Iris pigment epithelial cell (primary cell): ENCODE measurements around the gene RAP1GAP.

ENCODE experiments used
- DNase-seq: peaks from one replicate; pipeline ENCODE4 v3.0.0-alpha.2; 2011; ENCODE audit warnings: low read depth

RAP1GAP gene

DNA sequence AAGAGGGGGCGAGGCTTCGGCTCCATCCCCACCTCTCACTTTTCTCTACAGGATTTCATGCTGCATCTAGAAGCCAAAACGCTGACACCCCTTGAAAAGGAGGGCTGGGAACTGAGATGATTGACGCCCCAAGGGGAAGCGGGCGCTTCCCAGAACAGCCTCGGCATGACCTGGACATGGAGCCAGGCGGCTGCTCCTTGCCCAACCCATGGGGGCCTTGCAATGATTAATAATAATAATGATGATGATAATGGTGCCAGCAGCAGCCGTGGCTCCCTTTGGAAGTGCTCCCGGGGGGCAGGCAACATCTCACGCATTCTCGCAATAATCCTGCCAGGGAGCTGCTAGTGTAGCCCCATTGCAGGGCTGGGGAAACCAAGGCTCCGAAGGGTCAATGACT, 78.2 kb downstream of the RAP1GAP start:
- no peak for DNase-seq

DNA sequence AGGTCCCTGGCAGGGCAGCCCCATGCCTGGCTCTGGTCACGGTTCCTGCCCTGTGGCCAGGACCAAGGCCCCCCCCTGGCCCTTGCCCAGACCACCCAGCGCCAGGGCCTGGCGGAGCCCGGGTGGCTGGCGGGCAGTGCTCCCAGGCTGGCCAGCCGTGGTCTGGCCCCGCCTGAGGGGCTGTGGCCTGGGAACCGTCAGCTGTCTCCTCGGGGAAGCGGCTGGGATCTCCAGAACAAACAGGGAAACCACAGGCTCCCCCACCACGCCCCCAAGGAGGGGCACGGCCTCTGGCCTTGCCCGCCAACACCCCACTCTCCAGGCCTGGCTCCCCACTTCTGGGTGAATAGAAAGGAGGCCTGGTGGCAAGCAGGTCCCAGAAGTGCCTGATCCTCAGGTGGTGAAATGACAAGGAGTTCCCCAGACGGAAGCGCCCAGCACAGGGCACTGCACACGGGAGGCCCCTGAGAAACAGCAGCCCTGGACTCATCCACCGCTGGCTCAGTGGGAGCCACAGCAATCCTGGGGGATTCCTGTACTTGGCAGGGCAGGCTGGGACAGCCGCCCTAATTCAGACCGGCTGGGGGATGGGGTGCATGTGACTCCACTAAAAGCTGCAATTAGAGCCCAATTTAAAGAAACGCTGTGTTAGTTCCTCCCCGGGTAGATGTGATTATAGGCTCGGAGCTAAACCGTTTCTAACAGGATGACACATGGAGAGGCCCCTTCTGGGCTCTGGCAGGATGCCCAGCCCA, 78.9 kb downstream of the RAP1GAP start:
- DNase-seq: no peak

DNA sequence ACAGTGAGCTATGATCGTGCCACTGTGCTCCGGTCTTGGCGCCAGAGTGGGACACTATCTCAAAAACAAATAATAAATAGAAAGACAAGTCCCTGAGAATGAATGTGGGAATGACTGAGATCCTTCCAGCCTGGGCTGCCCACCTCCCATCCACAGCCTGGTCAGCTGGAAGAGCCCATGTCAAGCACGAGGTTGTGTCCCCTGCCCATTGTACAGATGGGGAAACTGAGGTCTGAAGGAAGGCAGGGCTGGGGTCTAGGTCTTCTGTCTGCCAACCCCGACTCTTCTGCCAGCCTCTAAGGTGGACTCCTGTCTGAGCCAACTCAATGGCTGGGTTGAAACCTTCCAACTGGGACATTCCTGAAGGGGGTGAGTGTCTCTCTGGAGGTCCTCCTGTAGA, 79.5 kb downstream of the RAP1GAP start:
- DNase-seq: no peak

DNA sequence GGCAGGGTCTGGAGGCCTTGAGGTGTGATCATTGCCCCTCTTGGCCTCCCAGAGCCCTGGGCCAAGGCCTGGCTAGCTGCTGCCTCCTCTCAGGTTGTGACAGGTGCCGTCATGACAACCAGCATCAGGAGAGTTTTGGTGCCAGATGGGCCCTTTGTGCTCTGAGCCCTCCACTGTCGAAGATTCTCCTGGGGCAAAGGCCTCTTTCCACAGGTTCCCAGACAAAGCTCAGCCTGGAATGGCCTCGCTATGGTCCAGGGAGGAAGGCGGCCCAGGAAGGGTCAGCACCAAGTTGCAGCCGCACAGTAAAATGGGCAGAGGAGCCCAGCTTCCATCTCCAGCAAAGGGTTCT, 81.6 kb downstream of the RAP1GAP start:
- DNase-seq: no peak

DNA sequence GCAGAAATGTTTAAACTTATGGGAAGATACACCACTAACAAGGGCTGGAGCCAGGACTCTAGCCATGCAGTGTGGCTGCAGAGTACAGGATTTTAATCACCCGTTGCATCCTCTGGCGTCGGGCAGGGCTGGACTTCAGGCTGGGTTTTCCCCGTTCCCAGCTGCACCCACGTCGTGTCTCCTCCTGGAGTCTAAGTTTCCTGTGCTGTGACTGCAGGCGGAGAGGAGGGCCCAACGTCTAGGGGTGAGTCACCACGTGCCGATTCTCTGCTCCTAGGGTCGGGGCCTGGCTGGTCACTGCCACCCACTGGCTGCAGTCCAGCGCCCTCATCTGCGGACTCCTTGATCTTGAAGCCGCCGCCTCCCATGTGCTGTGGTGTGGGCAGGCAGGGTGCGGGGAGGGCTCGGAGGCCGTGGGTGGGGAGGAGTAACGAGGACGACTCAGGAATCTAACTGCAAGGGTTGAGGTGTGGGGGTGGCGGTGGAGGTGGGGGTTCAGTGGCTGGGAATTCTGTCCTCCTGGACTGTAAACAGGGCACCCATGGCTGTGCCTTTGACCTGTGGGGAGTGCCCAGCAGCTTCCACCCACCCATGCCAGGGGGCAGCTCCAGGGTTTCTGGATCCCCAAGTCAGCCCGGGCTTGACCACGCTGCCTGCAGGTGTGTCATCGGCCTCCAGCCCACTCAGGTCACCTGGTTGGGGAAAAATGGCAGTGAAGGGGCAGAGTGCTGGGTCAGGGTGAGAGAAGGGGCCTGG, 82.1 kb downstream of the RAP1GAP start:
- DNase-seq: peak; percentile 84

DNA sequence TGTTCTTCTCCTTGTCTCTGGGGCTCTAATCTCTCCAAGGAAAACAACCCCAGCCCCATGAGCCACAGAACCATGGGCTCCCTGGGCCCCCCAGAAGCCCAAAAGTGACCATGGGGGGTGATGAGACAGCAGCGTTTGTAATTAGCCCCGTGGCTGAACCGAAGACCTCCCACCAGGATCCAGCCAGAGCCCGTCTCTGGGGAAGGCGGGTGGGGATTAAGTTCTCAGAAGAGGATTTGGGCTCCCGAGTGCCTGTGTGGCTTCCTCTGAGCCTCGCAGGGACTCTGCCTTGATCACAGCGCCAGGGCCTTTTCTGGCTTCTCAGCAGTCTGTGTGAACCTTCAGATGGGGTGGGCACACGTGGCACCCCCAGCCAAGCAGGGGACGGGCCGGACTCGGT, 82.9 kb downstream of the RAP1GAP start:
- peak; percentile 4 for DNase-seq

DNA sequence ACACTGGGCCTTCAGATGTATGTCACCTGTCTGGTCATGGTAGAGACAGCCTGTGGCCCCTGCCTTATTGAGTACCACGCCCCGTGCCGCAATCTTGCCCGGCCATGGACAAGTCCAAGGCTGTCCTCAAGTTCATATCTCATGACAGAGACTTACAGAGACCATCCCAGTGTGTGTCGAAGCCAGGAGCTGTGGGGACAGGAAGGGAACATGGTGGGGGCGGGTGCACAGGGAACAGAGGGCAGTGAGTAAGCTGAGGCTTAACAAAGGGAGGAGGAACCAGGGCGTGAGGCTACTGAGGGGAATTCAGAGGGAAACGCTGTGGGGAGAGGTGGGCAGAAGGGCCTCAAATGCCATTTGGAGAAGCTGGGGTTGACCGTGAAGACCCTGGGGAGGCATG, 84.1 kb downstream of the RAP1GAP start:
- no peak for DNase-seq

DNA sequence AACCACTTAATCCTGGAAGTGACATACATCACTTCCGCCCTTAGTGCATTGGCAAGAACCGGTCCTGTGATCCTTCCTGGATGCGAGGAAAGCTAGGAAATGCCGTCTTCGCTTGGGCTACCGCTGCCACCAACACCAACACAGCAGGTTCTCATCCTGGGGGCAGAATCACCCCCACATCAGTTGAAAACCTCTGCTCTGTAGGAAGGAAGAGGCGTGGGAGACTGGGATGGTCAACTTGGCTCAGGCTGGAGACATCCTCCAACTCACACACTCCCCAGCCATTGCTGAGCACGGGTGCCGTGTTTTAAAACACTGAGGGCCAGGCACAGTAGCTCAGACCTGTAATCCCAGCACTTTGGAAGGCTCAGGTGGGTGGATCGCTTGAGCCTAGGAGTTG, 85.1 kb downstream of the RAP1GAP start:
- no peak for DNase-seq

DNA sequence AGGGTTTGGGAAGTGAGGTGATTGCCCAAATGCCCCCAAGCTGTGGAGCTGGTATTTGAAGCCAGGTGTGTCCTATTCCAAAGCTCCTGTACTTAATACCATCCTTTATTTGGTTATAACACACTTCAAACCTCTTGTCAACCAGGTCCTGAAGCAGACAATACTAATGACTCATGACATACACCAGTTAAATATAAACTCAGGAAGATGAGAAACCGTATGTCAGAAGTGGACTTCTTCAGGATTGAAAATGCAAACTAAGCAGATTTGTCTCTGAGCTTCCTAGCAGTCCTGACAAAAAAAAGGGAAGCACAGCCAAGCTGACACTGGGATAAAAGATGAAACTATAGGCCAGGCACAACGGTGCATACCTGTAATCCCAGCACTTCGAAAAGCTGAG, 89.4 kb downstream of the RAP1GAP start:
- DNase-seq: peak; percentile 10

DNA sequence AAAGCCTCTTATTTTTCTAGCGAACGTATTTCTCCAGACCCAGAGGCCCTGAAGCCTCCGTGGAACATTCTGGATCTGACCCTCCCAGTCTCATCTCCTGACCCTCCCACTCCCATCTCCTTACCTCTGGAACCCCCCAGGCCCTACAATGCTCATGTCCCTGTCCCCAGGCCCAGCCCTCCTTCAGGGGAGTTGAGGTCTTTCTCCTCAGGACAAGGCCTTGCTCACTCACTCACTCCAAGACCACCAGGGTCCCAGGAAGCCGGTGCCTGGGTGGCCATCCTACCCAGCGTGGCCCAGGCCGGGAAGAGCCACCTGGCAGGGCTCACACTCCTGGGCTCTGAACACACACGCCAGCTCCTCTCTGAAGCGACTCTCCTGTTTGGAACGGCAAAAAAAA, 91.2 kb downstream of the RAP1GAP start:
- no peak for DNase-seq

DNA sequence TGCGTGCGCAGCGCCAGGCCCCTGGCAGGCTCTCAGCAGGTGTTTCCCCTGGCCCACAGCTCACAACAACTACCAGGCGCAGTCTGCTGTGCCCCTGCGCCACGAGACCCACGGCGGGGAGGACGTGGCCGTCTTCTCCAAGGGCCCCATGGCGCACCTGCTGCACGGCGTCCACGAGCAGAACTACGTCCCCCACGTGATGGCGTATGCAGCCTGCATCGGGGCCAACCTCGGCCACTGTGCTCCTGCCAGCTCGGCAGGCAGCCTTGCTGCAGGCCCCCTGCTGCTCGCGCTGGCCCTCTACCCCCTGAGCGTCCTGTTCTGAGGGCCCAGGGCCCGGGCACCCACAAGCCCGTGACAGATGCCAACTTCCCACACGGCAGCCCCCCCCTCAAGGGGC, 91.8 kb downstream of the RAP1GAP start:
- DNase-seq: no peak

DNA sequence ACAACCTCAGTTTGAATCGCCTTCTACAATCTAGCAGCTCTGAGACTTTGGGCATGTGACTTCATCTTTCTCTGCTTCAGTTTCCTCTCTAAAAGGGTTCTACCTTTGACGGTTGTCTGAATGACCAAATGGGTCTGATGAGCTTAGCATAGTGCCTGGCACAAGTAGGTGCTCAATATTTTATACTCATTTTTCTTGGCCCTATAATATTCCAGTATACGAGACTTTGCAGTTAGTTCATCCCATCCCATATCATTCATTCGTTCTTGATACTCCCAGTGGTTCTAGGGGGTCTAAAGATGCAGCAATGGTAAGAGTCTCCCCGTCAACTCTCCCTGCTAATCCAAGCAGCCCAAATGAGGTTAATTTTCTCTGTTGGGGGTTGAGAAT, 92.4 kb downstream of the RAP1GAP start:
- DNase-seq: no peak

DNA sequence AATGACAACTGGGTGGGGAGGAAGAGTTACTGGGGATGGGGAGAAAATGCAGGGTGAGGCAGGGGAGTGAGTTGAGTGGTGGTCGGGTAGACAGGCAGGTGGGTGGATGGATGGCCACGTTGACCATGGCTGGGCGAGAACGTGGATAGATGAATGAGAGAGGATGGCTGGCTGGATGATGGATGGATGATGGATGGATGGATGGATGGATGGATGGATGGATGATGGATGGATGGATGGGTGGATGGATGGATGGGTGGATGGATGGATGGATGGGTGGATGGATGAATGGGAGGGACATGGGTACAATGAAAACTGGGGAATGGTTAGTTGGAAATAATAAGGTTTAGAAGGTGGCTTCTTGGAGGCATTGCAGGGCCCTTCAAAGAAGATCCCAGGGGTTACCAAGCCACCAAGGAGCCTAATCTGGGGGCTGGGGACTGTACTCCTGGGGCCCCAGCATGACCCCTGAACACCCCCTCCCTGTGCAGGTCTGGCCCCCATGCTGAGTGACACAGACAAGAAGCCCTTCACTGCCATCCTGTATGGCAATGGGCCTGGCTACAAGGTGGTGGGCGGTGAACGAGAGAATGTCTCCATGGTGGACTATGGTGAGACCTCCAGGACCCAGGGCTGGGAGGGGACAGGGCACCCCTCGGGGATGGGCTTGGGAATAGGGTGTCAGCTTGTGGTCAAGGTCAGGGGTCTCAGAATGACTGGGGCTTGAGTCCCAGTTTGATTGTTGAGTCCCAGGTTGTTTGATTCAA, 92.9 kb downstream of the RAP1GAP start:
- no peak for DNase-seq

DNA sequence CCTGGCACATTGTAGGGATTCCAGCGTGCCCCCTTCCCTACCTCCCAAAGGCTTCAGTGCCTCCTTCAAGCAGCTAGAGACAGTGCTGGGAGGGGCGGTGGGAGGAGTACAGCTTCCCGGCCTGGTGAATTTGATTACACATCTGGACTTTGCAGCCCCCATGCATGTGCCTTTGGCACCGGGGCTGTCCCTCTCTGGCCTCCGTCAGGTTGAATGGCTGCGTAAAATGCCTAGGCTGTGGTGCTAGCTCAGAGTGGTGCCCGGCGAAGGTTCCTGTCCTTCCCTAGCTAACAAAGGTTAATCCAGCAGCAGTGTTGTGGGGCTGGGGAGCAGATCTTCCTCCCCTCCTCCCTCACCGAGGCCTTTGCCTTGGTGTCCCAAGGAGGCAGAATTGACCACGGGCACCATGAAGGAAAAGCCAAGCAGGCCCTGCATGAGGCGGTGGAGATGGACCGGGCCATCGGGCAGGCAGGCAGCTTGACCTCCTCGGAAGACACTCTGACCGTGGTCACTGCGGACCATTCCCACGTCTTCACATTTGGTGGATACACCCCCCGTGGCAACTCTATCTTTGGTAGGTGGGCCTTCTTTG, 93.7 kb downstream of the RAP1GAP start:
- no peak for DNase-seq

DNA sequence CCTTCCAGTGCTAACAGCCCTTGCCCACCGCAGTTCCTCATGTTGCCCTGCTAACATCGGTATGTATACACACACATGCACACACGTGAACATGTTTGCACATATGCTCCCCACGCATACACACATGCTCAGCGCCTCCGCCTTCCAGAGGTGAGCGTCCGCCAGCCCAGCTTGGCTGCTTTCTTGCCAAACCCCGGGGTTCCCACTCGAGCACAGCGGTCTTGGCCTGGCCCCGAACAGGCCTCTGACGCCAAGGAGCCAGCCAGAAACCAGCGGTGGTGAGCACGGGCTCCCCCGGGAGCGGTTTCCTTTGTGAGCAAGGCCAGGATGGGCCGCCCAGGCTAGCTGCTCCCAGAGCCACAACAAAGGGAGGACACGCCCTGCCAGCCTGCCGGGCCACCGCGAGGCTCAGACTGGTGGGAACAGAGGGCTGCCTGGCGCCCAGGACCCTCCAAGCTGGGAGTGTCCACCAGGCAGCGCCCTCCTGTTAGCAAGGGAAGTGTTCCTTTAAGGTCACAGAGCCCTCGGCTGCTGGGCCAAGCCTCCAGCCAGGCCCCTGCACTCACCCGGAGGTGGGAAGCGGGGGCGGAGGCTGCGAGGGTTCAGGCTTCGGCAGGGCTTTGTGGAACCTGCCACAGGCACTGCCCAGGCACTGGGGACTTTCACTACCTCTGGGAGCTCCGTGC, 94.5 kb downstream of the RAP1GAP start:
- DNase-seq: no peak

DNA sequence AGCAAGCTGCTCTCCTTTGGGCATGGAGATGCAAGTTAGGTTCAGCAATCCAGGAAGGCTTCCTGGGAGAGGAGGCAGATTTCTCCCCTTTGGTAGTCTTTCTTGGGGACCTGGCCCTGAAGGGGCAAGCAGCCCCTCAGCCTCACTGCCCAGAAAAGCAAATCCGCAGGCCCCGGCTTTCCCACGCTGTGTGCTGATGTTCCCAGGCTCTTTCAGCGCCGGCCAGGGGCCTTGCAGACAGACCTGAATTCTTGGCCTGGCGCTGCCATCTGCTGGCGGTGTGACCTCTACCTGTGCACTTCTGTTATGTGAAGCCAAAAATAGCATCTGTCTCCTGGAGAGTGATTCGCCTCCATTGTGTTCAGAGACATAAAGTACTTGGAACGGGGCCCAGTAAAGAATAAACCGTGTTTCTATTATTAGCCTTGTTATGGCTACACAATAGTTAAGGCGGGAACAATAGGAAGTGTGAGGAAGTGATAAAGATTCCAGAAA, 95.1 kb downstream of the RAP1GAP start:
- peak; percentile 68 for DNase-seq

DNA sequence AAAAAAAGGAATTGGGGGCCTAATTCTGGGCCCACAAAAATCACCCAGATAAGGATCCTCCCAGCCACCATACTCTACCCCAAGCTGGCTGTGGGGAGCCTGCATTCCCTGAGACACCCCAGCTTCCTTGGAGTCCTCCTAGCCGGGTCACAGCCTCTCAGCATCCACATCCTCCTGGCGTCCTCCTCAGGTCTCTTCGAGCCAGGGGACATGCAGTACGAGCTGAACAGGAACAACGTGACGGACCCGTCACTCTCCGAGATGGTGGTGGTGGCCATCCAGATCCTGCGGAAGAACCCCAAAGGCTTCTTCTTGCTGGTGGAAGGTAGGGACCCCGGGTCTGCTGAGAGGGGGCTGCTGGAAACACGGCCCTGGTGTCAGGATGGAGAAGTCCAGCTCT, 95.7 kb downstream of the RAP1GAP start:
- DNase-seq: no peak

DNA sequence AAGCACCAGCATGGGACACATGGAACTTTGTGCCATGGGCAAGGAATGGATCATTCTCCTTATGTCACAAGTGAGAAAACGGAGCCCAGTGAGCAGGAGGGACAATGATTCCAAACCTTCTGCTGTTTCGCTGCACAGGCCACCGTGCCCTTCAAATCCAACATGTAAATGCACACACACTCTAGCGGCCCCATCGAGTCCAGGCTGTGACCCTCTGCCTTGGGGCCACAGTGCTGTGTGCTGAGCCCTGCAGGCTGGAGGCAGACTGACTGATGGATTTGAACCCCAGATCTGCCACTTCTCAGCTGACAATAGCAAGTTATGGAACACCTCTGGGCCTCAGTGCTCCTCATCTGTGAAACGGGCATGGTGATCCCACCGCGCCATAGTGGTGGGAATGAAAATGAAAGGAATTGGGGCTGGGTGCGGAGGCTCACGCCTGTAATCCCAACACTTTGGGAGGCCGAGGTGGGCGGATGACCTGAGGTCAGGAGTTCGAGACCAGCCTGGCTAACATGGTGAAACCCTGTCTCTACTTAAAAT, 96.4 kb downstream of the RAP1GAP start:
- DNase-seq: no peak

DNA sequence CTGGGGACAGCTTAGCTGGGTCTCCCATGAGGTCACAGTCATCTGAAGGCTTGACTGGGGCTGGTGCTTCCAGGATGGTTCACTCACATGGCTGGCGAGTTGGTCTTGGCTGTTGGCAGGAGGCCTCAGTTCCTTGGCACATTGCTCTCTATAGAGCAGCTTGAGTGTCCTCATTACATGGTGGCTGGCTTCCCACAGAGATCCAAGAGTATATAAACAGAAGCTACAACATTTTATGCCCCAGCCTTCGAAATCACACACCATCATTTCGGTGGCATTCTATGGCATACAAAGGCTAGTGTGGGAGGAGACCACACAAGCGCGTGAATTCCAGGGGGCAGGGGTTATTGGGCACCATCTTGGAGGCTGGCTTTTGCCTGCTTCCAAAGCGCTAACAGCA, 96.9 kb downstream of the RAP1GAP start:
- DNase-seq: no peak

DNA sequence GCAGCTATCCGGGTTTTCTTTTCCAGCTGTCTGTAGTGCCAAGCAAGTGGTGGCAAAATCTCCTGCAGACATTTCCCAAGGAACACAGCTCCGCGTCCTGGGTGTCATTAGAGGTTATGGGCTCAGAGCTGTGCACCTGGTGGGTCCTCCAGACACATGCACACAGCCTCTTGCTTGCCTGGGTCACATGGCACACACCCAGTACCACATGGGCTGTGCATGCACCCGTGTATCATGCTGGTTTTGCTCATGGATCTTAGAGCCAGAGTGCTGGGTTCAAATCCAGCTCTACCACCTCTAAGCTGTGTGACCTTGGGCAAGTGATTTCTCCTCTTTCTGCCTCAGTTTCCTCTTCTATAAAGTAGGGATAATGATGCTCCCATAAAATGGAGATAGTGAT, 98.3 kb downstream of the RAP1GAP start:
- no peak for DNase-seq

DNA sequence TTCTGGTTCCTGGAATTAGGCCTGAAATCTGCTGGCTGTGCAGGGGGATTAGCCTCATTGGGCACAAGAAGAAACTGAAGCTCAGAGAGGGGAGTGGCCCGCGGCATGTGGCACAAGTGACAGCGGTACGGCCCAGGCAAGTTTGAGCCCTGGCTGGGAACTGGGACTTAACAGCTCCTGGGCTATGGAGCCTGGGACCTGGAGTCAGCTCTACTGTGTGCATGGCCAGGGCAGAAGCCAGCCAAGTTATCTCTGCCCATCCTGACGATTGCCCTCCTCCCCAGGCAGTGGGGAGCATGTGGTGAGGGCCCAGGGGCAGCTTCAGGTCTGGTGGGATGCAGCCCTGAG, 98.7 kb downstream of the RAP1GAP start:
- no peak for DNase-seq
